Stimulated activated naive CD8-positive, alpha-beta T cell treated with anti-CD3 and anti-CD28 coated beads, Interleukin-15, Interleukin-2, amounts not matched to agents 100 U/mL and 50 U/mL, for 24 hours (primary cell): ENCODE results near the gene FOXF1.

Source experiments
- ATAC-seq: fragments of 150-1000 bp; cut with Tn5 transposase; one replicate; pipeline ENCODE4 v1.10.0; 2021
- DNase-seq: peaks from one replicate; pipeline ENCODE4 v3.0.0; 2021

Gene FOXF1

DNA sequence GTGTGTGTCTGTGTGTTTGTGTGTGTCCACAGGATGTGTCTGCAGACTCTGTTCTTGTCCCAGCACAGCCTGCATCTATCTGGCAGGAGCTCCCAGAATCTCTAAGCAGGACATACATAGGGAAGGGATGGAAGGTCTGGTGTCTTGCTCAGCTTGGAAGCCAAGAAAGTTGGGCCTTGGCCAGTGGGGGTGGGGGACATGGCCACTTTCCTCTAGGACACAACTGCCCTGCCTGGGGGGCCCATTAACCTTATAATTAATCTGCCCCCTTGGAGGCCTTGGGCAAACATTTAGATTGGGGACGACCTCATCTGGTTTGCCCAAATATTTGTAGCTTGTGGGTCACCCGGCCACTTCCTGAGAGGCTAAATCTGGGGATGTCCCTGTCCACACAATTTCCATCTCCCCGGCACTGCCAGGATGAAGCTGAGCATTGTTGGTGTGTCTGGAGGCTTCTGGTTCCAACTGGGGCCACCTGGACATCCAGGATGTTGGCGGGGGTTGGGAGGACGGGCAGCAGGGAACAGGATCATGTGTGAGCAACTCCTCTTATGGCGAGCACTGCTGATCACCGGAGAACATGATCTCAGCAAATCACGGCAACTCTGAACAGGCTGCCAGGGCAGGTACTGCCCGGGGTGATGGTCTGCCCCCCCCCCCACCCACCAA lies 17.2 kb upstream of the FOXF1 start:
- no peak for DNase-seq

DNA sequence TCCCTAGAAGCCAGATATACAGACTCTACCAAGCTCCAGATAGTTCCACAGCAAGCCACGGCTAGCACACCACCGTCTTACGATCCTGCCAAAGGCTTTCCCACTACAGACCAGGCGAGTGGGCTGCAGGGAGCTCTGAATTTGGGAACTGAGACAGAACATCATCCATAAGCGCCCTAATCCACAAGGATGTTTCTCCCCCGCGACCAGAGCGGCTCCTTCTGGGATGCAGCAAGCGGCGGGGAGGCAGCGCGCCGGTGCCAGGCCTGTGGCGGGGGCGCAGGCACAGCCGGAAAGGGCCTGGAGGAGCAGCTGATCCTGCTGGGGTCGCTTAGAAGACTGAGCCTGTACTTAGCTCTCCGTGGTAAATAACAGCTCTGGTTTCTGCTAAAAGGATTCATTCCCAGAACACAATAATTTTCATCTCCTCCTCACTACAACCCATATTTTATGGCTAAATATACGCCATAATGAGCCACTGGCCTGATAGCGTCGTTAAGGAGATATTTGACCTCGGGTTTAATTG lies 16.2 kb upstream of the FOXF1 start:
- DNase-seq, result no peak
- no peak for ATAC-seq

More for the DNA sequence above, 17.2 kb upstream of the FOXF1 start:
- ATAC-seq, result no peak

DNA sequence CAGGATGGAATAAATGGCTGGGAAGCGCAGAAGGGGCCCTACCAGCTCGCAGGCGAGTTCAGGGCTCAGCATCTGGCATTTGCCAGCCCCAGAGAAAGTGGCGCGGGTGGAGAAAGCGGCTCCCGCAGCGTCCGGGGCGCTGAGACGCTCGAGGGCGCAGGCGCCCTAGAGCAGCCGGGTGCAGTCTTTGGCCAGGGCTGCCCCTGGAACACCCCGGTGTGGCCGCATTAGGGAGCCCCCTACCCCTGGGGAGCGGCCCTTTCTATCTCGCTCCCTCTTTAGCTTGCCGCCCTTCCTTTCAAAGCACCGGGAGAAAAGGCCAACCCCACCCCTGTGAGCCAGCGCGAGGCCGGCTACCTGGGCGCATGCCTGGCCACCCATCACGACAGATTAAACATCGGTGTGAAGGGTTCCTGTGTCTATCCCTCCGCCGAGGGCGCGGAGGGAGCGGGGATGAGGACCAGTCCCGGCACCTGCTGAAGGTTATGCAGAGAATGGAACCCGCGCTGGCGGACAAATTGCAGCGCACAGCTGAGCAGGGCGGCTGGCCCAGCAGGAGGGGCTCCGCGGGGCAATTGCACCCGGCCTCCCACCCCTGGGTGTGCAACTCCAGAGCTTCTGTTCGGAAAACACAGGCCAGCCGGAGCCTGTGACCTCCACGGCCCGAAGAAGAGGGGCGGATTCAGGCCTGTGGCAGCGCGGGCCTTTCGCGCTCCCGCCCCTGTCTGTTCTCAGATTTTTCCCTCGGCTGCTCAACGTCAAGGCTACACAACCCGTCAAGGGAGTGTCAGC lies 15.6 kb upstream of the FOXF1 start:
- ATAC-seq (no peak), DNase-seq (no peak)

DNA sequence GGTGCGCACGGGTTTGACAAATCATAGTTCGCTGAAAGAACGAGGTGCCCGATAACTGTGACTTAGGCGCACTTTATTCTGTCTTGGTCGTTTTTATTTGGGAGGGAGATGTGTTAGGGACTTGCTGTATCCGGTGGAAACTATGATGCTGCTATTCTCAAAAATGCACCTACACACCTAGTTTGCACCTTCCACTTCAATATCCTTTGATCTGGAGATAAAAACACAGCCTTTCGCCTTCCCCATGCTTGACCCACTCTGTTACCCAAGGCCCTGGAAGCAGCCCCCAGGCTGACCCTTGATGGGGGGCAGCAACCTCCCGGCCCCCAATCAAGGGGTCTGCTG lies 15.0 kb upstream of the FOXF1 start:
- DNase-seq (no peak), ATAC-seq (no peak)

DNA sequence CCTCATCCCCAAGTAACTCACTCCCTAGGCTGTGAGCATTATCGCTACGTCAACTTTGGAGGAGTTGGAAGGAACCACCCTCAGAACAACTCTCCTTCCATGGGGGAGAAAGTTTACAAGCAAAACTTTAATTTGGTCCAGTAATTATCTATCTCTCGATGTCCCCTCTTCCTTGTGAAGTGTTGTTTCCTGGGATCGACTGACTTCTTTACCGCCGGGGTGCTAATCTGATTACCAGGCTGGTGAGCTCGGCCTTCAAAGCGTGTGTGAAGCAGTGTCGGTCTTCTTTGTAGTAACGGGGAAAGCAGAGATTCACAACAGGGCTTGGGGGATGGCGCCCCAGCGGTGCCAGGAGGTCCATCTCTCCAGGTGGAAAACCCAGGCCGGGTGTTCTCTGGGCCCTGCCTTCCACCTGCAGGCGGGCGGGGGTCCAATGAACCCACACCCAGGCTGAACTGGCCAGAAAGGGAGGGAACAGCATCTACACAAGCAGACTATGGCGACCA lies 14.5 kb upstream of the FOXF1 start:
- ATAC-seq (no peak), DNase-seq (no peak)

DNA sequence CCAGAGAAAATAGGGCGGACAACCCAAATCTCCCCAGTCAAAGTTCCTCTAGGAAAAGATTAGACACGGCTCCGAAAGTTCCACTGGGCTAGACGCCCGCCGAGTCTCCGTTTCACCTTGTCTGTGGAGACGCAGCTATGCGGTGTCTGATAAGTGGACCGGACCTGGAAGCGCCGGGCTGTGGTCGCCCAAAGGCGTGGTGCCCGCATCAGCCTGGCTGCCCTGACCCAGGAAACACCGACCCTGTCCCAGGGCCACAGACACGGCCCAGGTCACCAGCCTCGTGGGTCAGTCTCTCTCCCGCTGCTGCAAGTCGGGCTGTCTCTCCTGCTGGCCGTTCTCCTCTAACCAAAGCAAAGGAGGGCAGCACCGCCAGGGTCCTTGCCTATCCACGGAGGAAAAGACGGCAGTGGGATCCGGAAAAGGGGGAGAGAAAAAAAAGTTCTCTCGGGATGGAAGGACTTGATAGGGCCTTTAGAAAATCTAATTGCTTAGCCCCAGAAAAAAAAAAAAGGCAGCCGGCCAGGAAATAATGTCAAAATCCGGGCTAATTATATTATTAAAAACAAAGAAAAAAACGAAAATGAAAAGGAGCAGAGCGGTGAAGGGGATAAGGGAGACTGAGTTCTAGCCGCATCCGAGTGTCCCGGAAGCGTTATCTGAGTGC lies 13.9 kb upstream of the FOXF1 start:
- no peak for ATAC-seq
- no peak for DNase-seq

DNA sequence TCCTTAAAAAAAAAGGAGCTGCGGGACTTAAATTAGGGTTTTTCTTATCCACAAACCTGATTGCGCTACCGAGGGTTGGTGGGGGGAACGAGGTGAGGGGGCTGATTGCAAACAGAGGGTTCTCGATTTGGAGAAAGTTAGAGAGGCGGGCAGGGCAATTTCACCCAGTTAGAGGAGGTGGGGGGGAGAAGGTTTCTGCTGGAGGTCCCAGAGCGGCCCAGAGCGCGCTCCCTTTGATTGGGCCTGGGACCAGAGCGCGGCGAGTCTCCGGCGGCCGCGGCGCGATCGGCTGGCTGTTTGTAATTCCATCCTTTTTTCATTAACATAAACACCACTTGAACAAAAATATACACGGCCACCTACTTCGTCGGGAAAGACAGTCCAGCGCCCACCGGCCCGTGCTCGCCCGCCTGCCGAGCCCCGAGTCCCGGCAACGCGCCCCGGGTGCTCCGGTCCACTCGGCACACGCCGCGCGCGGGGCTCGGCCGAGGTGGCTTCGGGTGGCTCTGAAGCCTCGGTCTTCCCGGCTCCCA lies 13.3 kb upstream of the FOXF1 start:
- ATAC-seq (no peak), DNase-seq (no peak)

DNA sequence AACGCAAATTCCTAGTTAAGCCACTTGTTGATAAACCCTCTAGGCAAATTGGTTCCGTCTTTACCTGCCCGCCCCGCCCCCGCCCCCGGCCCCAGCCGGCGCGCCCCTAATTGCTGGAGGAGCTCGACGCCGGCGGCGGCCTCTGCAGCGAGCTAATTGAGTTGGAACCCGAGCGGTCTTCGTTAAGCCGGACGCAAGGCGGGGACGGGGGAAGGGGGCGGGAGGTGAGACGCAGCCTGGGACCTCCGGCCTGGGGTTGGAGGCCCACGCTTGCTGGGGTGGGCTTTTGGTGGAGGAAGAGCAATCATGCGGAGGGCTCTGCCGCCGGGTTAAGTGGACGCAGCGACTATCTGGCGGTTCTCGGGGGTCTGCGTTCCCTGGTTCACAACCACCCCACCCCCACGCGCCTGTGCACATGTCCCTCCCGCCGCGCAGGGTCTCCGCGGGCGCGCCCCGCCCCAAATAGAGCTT lies 12.7 kb upstream of the FOXF1 start:
- ATAC-seq (no peak), DNase-seq (no peak)

DNA sequence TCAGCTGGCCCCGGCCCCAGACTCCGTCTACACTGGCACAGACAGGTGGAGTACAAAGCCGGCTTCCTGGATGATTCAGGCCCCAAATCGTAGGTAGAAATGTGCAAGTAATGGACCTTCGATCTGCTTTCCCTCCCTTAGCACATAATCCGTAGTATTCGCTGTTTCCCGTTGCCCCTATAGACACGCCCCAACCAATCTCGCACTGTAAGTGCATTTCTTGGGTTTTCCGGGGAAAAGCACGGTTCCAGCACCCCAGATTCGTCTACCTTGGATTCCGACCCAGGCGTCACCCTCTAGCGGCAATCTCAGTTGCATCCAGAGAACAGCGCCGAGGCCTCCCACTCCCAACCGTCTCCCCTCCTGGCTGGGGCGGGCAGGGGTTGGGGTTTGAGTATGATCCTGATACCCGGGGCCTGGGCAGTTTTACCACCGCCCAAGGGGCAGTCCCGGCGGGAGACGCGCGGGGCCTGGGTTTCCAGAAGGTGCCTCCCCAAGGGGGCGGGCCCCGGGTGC lies 12.1 kb upstream of the FOXF1 start:
- DNase-seq (no peak), ATAC-seq (no peak)

DNA sequence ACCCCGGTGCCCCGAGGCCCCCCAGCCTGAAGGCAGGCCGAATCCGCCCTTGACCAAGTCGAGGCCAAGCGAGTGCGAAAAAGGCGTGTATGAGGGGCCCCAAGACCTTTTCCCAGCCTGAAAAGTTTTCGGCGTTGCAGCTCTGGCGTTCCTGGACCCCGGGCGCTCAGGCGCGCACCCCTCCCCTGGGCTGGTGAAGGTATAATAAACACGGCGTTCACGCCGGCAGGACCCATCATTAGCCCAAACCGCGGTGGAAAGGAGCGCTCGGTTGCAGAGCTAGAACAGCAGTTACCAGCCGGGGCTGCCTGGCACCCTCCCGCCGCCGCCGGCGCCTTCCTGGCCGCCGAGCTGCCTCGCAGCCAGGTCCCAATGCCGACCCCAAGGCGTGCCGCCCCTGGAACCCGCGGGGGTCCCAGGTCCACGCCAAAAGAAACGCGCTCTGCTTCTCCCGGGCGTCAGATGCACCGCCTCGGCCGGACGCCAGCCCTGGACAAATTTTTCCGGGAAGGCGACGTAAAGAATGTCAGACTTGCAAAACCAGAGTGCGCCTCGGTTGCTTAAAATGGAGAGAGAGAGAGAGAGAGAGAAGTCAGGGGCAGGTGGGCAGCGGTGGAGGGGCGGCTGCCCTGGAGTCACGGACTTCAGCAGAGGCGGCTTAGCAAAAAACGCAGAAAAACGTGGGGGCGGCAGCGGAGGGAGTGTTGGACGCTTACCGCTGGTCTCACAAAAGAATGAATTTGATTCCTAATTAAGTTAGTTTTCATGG lies 11.5 kb upstream of the FOXF1 start:
- ATAC-seq, result no peak
- no peak for DNase-seq

DNA sequence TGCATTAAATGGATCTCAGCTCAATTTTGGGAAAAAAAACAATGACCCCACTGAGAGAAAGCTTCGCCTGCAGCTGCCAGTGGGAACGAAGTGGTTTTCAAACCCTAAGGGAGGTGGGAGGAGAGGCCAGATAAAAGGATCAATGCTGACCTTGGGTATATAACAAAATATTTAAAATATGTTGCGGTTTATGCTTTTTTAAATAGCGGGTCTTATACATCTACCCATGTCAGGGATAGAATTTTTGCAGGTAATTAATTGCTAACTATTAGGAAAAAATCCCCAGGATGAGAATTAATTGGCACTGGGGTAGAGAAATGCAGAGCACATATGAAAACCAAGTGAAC lies 10.9 kb upstream of the FOXF1 start:
- ATAC-seq (no peak), DNase-seq (no peak)

DNA sequence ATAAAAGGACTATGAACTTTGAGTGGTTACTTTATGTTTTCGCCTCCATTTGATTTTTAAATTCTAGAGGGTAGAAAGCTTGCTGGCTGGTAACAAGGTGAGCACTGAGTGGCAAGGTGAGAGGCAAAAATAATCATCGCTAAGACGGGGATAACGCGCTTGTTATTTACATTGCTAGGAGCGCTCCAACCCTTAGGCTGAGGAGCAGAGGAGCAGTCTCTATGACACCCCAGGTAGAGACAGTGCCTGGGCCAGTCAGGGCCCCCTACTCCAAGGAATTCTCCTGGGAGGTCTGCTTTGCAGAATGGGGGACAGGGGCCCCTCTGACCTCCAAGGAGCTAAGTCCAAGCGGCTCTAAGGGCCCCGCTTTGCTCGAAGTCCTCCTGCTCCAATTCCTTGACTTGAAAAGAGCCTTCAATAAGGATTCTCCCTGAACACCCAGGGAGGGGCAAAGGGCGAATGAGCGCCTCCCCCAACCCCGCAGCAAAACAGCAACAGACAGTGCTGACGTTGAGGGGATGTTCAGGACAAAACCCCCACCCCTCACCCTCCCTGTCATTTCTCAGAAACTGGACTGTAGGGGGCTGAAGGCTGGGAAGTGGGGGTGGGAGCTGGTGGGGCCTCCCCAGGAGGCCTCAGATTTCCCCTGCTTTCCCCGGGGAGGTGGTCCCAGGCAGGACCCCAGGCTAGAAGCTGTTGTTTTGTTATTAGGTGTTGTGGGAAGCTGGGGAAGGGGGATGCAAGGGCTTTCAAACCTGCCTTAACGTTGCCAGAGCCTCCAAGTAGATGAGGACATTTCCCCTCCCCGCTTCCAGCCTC lies 10.2 kb upstream of the FOXF1 start:
- no peak for ATAC-seq
- DNase-seq, result no peak

DNA sequence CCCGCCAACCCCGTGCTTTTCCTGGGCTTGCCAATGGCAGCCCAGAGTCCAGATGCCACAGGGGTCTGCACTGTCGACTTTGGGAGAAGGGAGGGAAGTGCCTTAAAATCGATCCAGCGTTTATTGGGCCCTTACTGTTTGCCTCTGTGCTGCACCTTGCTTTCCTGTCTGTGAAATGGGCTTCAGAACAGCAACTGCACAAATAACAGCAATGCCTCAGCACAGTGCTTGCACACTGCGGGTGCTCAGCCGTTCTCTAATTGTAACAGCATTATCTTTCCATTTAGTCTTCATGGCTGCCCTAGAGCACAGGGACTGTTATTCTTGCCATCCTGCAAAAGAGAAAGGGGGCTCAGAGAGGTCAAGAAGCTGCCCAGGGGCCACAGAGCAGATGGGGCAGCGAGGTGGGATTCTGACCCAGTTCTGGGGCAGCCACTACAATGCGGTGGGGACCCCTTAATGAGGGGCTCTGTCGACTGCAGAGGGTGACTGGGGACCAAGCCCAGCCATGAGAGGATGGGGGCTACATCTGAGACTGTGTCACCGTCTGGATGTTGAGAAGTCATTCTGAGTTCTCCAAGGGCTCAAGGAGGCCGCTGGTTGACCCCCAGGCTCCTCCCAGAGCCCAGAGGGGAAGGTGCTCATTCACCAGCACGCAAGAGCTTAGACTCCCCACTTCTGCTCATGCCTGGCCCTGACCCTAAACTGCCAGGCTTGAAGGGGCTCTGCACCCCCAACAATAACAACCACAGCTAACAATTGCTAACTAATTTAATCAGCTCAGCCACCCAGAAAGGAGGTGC lies 9.4 kb upstream of the FOXF1 start:
- DNase-seq (no peak), ATAC-seq (no peak)

DNA sequence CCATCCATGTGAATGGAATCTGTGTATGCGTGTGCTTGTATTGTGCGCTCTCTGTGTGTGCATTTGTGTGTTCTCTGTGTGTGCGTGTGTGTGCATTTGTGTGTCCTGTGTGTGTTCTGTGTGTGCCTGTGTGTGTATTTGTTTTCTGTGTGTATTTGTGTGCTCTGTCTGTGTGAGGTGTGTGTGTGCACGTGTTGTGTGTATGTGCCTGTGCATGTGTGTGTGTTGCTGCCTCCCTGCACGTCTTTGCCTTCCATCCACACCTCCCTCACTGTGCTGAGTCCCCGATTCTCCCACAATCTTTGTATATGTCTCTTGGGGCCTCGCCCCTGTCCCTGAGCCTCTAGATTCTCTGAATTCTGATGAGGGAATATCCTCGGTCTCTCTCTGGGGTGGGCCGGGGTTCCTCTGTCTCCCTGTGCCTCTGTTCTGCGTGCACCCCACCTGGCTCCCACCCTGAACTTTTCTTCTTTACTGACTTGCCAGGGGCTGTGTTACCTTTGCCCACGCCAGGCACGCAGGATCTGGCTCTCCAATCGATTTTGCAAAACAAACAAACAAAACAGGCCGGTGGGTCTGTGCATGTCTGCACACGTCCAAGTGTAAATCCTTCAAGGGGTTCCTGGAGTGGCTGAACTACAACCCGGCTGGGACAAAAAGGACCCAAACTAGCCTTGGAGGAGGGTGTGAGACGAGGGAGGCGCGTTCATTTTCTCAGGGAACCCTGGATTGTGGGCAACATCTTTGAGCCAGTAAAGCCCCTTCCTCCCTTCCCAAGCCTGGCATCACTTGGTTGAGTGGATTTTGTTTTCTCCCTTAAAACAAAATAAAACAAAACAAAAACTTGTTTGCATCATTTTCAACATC lies 8.1 kb upstream of the FOXF1 start:
- ATAC-seq, result no peak
- no peak for DNase-seq

DNA sequence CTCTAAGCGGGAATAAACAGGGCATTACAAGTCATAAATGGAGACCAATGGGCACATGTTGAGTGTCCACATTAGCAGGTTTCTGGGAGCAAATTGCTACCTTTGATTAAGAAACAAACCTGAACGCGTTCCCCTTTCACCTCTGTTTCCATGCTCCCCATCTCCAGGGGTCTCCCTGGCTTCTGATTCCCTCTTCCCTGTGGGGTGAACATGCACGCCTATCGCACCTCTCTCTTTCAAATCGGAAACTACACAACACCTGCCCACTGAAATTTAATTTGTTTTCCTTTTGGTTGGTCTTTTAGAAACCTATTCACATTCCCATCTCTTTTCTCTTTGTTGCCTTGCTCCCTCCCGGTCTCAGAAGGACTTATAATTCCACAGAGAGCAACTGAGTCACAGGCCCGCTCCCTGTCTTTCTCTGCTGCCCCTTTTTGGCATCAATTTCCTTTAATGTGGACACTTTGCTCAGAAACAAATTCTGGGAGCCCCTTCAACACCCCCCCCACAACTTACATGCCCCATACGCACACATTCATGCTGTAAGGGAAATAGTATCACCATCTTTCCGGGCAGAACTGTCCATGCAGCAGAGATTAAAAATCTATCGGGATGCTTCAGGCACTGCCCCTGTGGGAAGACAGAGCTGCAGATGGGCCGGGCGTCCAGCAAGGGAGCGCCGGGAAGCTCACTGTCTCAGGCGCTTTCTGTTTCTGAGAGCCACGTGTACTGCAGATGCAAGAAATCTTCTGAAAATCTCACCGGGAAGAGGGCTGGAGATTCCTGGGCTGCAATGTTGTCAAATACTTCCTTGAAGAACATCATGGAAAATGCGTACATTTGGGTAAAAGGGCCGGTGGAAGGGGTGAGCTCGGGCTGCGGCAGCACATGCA lies 7.2 kb upstream of the FOXF1 start:
- ATAC-seq (no peak), DNase-seq (no peak)

DNA sequence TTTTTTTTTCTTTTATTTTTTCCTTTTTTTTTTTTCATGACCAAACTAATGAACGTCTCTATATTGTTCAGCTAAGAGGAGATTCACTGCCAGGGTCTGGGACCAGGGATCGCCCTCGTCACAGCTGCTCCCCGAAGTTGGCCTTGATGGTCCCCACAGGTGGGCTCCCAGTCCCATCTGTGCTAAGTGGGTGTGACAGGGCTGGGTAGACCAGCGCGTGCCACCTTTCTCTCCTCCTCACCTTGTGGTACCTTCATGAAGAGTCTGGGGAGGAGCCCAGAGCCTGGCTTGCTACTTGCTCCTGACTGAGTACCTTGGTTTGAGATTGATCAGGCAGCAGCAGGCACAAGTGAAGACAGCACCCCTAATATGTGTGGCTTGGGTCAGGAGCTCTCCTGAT lies 6.5 kb upstream of the FOXF1 start:
- ATAC-seq, result no peak
- no peak for DNase-seq

DNA sequence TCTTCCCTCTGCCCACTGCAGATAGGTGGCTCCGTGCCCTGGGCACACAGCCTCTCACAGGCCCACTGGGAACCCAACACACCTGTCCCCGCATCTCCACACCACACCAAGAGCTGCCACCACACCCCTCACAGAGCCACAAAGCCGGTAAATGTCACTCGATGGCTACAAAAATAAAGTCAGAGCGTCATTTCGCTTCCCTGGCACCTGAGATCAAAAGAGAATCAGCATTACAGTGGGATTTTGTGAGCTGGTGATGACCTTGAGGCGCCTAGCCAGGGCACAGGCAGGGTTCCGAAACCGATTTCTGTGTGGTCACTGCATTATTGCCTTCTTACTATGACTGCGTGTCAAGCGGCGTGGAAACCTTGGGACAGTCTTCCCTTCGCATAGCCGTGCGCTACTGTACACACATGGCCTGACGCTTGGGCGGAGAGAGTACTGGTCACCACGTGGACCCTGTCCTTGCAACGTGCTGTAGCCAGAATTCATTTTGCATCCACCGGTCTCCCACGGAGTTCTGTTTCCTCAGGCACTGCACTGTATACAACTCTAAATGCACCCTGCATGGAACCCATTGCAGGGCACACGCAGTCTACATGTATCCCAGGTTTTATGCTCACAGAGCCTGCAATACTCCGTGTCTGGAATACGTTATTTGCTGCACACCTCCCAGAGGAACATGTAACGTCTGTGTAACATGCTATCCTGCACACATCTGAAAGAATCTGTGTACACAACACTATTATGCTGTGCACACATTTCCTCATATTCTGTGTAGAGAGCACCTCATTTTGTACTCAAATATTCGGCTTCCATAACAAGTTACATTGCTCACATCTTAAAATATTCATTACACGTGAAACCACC lies 5.8 kb upstream of the FOXF1 start:
- DNase-seq, result no peak
- ATAC-seq, result no peak
